Upper lobe of right lung (tissue), 1 donor: ENCODE data around the gene ELMOD3. TPM values are rescaled to one million over a fixed set of nuclear protein-coding genes. Genes with fewer than 3 reads are reported as not detected.

Source experiments
- ATAC-seq: fragments of 200-7000 bp; cut with Tn5 transposase; one replicate; pipeline ENCODE4 v1.9.1; 2020; ENCODE audit warnings: mild to moderate bottlenecking, moderate library complexity
- DNase-seq: peaks from one replicate; pipeline ENCODE4 v3.0.0-alpha.2; 2020
- H3K27ac ChIP-seq: fragments of 200-600 bp; one replicate; pipeline ENCODE4 v1.8.0; 2022
- H3K27me3 ChIP-seq: fragments of 200-600 bp; one replicate; pipeline ENCODE4 v1.8.0; 2022; ENCODE audit warnings: mild to moderate bottlenecking
- H3K36me3 ChIP-seq: fragments of 200-600 bp; one replicate; pipeline ENCODE4 v1.8.0; 2022
- H3K4me1 ChIP-seq: fragments of 200-600 bp; one replicate; pipeline ENCODE4 v1.8.0; 2022
- H3K4me3 ChIP-seq: fragments of 200-600 bp; one replicate; pipeline ENCODE4 v1.8.0; 2022; ENCODE audit warnings: mild to moderate bottlenecking
- H3K9me3 ChIP-seq: fragments of 200-600 bp; one replicate; pipeline ENCODE4 v1.8.0; 2022
- CTCF ChIP-seq: fragments of 200-600 bp; IDR thresholded peaks from one replicate; pipeline ENCODE4 v1.8.0; 2022; ENCODE audit warnings: antibody characterized with exemption
- intact Hi-C: fragments of 100-400 bp; cut with DNase I; formaldehyde crosslinking; loops from one replicate; pipeline ENCODE4 v1.11.0; 2022
- total RNA-seq: library from RNA; stranded (reverse); fragmentation: NEBNext Ultra II Directional; extraction: Animal tissue kit (Norgen Biotek cat#: 25700); gene quantifications from one replicate; pipeline ENCODE4 v1.2.1, GENCODE V29; 2021
- donor health status: DM: no; HTN: yes; CAD: no; lungs with severe emphysema.

The ELMOD3 gene
- total RNA-seq, 1 donor from 2014 or later, result 22.0 TPM

- ATAC-seq (no peak), DNase-seq (peak; percentile 54)
- no peaks in the 10 kb centered on the region for H3K9me3 ChIP-seq
- H3K4me1 ChIP-seq, result peaks cover 11% of the 10 kb centered on the region
- TF ChIP-seq CTCF, result no peak
- H3K4me3 ChIP-seq, result no peak overlapping the region
- peaks cover 47% of the 10 kb centered on the region for H3K36me3 ChIP-seq
- intact Hi-C loops, result no loop called here
- H3K27ac ChIP-seq, result no peak overlapping the region
- H3K27me3 ChIP-seq, result no peaks in the 10 kb centered on the region
Measured at GRCh38 chr2:85394261-85394681, 39.7 kb downstream of the ELMOD3 start.

GRCh38 chr2:85394976-85395375 lies 40.4 kb downstream of the ELMOD3 start:
- H3K9me3 ChIP-seq, result no peaks in the 10 kb centered on the region
- H3K4me1 ChIP-seq, result peaks cover 11% of the 10 kb centered on the region
- no peak overlapping the region for H3K4me3 ChIP-seq
- DNase-seq, result peak; percentile 48
- H3K27me3 ChIP-seq, result no peaks in the 10 kb centered on the region
- no peak overlapping the region for H3K27ac ChIP-seq
- TF ChIP-seq CTCF, result no peak
- peaks cover 41% of the 10 kb centered on the region for H3K36me3 ChIP-seq
- ATAC-seq, result no peak
- intact Hi-C loops, result no loop called here

- peaks cover 11% of the 10 kb centered on the region for H3K4me1 ChIP-seq
- H3K27ac ChIP-seq, result peak overlapping the region; percentile 65
- no peaks in the 10 kb centered on the region for H3K9me3 ChIP-seq
- no peak for DNase-seq
- no peaks in the 10 kb centered on the region for H3K27me3 ChIP-seq
- ATAC-seq, result no peak
- H3K36me3 ChIP-seq, result peaks cover 38% of the 10 kb centered on the region
- intact Hi-C loops, result no loop called here
- no peak for TF ChIP-seq CTCF
- no peak overlapping the region for H3K4me3 ChIP-seq
Measured at GRCh38 chr2:85395912-85396475, 41.4 kb downstream of the ELMOD3 start.

GRCh38 chr2:85396531-85397470 lies 42.2 kb downstream of the ELMOD3 start:
- DNase-seq (peak; percentile 40), ATAC-seq (no peak)
- H3K27ac ChIP-seq, result peak overlapping the region; percentile 65

GRCh38 chr2:85397925-85398331 lies 43.4 kb downstream of the ELMOD3 start:
- Histone ChIP-seq H3K4me3 (no peak overlapping the region), H3K9me3 (no peaks in the 10 kb centered on the region), H3K4me1 (peaks cover 11% of the 10 kb centered on the region), H3K27me3 (no peaks in the 10 kb centered on the region), H3K36me3 (peaks cover 28% of the 10 kb centered on the region), H3K27ac (no peak overlapping the region)
- intact Hi-C loops, result no loop called here
- DNase-seq, result peak; percentile 29
- peak; percentile 6 for ATAC-seq
- no peak for TF ChIP-seq CTCF

More at GRCh38 chr2:85396531-85397470, 42.2 kb downstream of the ELMOD3 start:
- intact Hi-C loops, result no loop called here
- H3K4me3 ChIP-seq, result no peak overlapping the region
- H3K4me1 ChIP-seq, result peaks cover 11% of the 10 kb centered on the region
- no peaks in the 10 kb centered on the region for H3K9me3 ChIP-seq
- no peaks in the 10 kb centered on the region for H3K27me3 ChIP-seq
- TF ChIP-seq CTCF, result no peak
- peaks cover 31% of the 10 kb centered on the region for H3K36me3 ChIP-seq
